DOHH2 (cell line): ENCODE data around the gene ZMYND8.

Source experiments
- CTCF ChIP-seq: fragments of 200-600 bp; sonication (generic); IDR thresholded peaks from one replicate; pipeline ENCODE4 v1.5.1; 2014; ENCODE audit warnings: antibody characterized with exemption, mild to moderate bottlenecking, low read depth, low read length; ENCODE audit not compliant: poor library complexity, severe bottlenecking
- EZH2phosphoT487 ChIP-seq: fragments of 200-600 bp; sonication (generic); IDR thresholded peaks from 2 replicates; pipeline ENCODE4 v1.6.1; 2017; ENCODE audit warnings: borderline replicate concordance, mild to moderate bottlenecking, antibody characterized with exemption, low read length, moderate library complexity, mixed read lengths

- TF ChIP-seq CTCF (no peak), EZH2phosphoT487 (no peak)
These were observed 145.5 kb downstream of the ZMYND8 start for GRCh38 chr20:47211036-47211435.
